Activated T-helper 1 cell treated with anti-CD3 and anti-CD28 coated beads, Interleukin-12 subunit alpha, Interleukin-12 subunit beta, Interleukin-2, Interleukin-4 antibody, amounts not matched to agents 30 ng/mL and 10 ng/mL and 1 ng/mL, durations not matched to agents 14 hours and 24 hours and 36 hours (primary cell): ENCODE results near the gene EID3. TPM values are rescaled to one million over a fixed set of nuclear protein-coding genes. Genes with fewer than 3 reads are reported as not detected.

ENCODE experiments used
- DNase-seq: peaks from one replicate; pipeline ENCODE4 v3.0.0; 2021; ENCODE audit warnings: low spot score
- H3K27ac Mint-ChIP-seq: one replicate; pipeline ENCODE4 v1.8.0; 2021; ENCODE audit warnings: mild to moderate bottlenecking, mixed read lengths
- H3K27me3 Mint-ChIP-seq: one replicate; pipeline ENCODE4 v1.8.0; 2022; ENCODE audit warnings: mild to moderate bottlenecking, moderate library complexity, mixed read lengths; ENCODE audit not compliant: insufficient read depth
- H3K36me3 Mint-ChIP-seq: one replicate; pipeline ENCODE4 v1.8.0; 2021; ENCODE audit warnings: low read depth, mixed read lengths
- H3K4me1 Mint-ChIP-seq: one replicate; pipeline ENCODE4 v1.8.0; 2021; ENCODE audit warnings: low read depth, mixed read lengths
- H3K4me3 Mint-ChIP-seq: one replicate; pipeline ENCODE4 v1.8.0; 2021; ENCODE audit warnings: mild to moderate bottlenecking, moderate library complexity, mixed read lengths
- H3K9me3 Mint-ChIP-seq: one replicate; pipeline ENCODE4 v1.8.0; 2021; ENCODE audit warnings: mixed read lengths
- intact Hi-C: fragments of 100-400 bp; cut with micrococcal nuclease; formaldehyde crosslinking; loops from one replicate; pipeline ENCODE4 v1.15.1; 2024
- total RNA-seq: library from RNA; stranded (reverse); gene quantifications from 2 replicates; pipeline ENCODE4 v1.2.3, GENCODE V29; 2022

The EID3 gene
- total RNA-seq, 1 donor from 2014 or later, result 10.5 TPM

- Mint-ChIP-seq H3K27me3 (no peaks in the 10 kb centered on the region), H3K4me1 (peaks cover 39% of the 10 kb centered on the region), H3K36me3 (peaks cover 33% of the 10 kb centered on the region), H3K9me3 (no peaks in the 10 kb centered on the region), H3K4me3 (no peak overlapping the region), H3K27ac (no peak overlapping the region)
- intact Hi-C loops, result no loop called here
- DNase-seq, result no peak
Observed at GRCh38 chr12:104309446-104309993, 6.0 kb downstream of the EID3 start.

GRCh38 chr12:104310751-104311633, 7.5 kb downstream of the EID3 start:
- no peak for DNase-seq
- Mint-ChIP-seq H3K36me3 (peaks cover 33% of the 10 kb centered on the region), H3K27ac (no peak overlapping the region), H3K9me3 (no peaks in the 10 kb centered on the region), H3K27me3 (no peaks in the 10 kb centered on the region), H3K4me3 (no peak overlapping the region), H3K4me1 (peaks cover 24% of the 10 kb centered on the region)
- intact Hi-C loops, result no loop called here

- no peak for DNase-seq
- intact Hi-C loops, result no loop called here
- no peak overlapping the region for H3K4me3 Mint-ChIP-seq
- peaks cover 12% of the 10 kb centered on the region for H3K4me1 Mint-ChIP-seq
- no peaks in the 10 kb centered on the region for H3K9me3 Mint-ChIP-seq
- no peak overlapping the region for H3K27ac Mint-ChIP-seq
- H3K27me3 Mint-ChIP-seq, result no peaks in the 10 kb centered on the region
- peaks cover 38% of the 10 kb centered on the region for H3K36me3 Mint-ChIP-seq
Observed at GRCh38 chr12:104312202-104312601, 8.7 kb downstream of the EID3 start.

- no peak for DNase-seq
Observed at GRCh38 chr12:104312654-104313053, 9.1 kb downstream of the EID3 start.

GRCh38 chr12:104313568-104314241, 10.2 kb downstream of the EID3 start:
- DNase-seq, result no peak
- H3K27ac Mint-ChIP-seq, result peak overlapping the region; percentile 71
- intact Hi-C loops, result no loop called here
- peaks cover 42% of the 10 kb centered on the region for H3K36me3 Mint-ChIP-seq
- H3K27me3 Mint-ChIP-seq, result no peaks in the 10 kb centered on the region
- no peaks in the 10 kb centered on the region for H3K9me3 Mint-ChIP-seq
- H3K4me1 Mint-ChIP-seq, result peaks cover 6% of the 10 kb centered on the region
- H3K4me3 Mint-ChIP-seq, result no peak overlapping the region

More at GRCh38 chr12:104312654-104313053, 9.1 kb downstream of the EID3 start:
- intact Hi-C loops, result no loop called here
- Mint-ChIP-seq H3K9me3 (no peaks in the 10 kb centered on the region), H3K36me3 (peaks cover 38% of the 10 kb centered on the region), H3K4me3 (no peak overlapping the region), H3K27ac (no peak overlapping the region), H3K4me1 (peaks cover 7% of the 10 kb centered on the region), H3K27me3 (no peaks in the 10 kb centered on the region)

- Mint-ChIP-seq H3K27ac (no peak overlapping the region), H3K4me3 (no peak overlapping the region), H3K36me3 (peaks cover 45% of the 10 kb centered on the region), H3K9me3 (no peaks in the 10 kb centered on the region), H3K27me3 (no peaks in the 10 kb centered on the region), H3K4me1 (peaks cover 6% of the 10 kb centered on the region)
- intact Hi-C loops, result no loop called here
- DNase-seq, result no peak
Observed at GRCh38 chr12:104314242-104314614, 10.7 kb downstream of the EID3 start.

- Mint-ChIP-seq H3K9me3 (no peaks in the 10 kb centered on the region), H3K36me3 (peaks cover 52% of the 10 kb centered on the region), H3K4me3 (no peak overlapping the region), H3K27me3 (no peaks in the 10 kb centered on the region), H3K27ac (no peak overlapping the region), H3K4me1 (peaks cover 6% of the 10 kb centered on the region)
- intact Hi-C loops, result no loop called here
- DNase-seq, result no peak
Observed at GRCh38 chr12:104315326-104316224, 12.0 kb downstream of the EID3 start.

GRCh38 chr12:104316936-104317335, 13.4 kb downstream of the EID3 start:
- Mint-ChIP-seq H3K27me3 (no peaks in the 10 kb centered on the region), H3K36me3 (peaks cover 56% of the 10 kb centered on the region), H3K4me1 (peaks cover 6% of the 10 kb centered on the region), H3K9me3 (no peaks in the 10 kb centered on the region), H3K27ac (no peak overlapping the region), H3K4me3 (no peak overlapping the region)
- intact Hi-C loops, result no loop called here
- no peak for DNase-seq

- Mint-ChIP-seq H3K4me3 (no peak overlapping the region), H3K9me3 (no peaks in the 10 kb centered on the region), H3K27me3 (no peaks in the 10 kb centered on the region), H3K4me1 (peaks cover 6% of the 10 kb centered on the region), H3K36me3 (peaks cover 54% of the 10 kb centered on the region), H3K27ac (no peak overlapping the region)
- intact Hi-C loops, result no loop called here
- no peak for DNase-seq
Observed at GRCh38 chr12:104317538-104318210, 14.1 kb downstream of the EID3 start.

- intact Hi-C loops, result no loop called here
- no peak for DNase-seq
Observed at GRCh38 chr12:104319028-104319427, 15.5 kb downstream of the EID3 start.

GRCh38 chr12:104319918-104320626, 16.5 kb downstream of the EID3 start:
- intact Hi-C loops, result no loop called here
- Mint-ChIP-seq H3K36me3 (peaks cover 53% of the 10 kb centered on the region), H3K4me1 (no peaks in the 10 kb centered on the region), H3K27ac (no peak overlapping the region), H3K4me3 (no peak overlapping the region), H3K27me3 (no peaks in the 10 kb centered on the region), H3K9me3 (no peaks in the 10 kb centered on the region)
- DNase-seq, result no peak

More at GRCh38 chr12:104319028-104319427, 15.5 kb downstream of the EID3 start:
- no peaks in the 10 kb centered on the region for H3K9me3 Mint-ChIP-seq
- H3K4me1 Mint-ChIP-seq, result no peaks in the 10 kb centered on the region
- no peak overlapping the region for H3K27ac Mint-ChIP-seq
- H3K27me3 Mint-ChIP-seq, result no peaks in the 10 kb centered on the region
- peaks cover 49% of the 10 kb centered on the region for H3K36me3 Mint-ChIP-seq
- no peak overlapping the region for H3K4me3 Mint-ChIP-seq
